Fibroblast of lung (primary cell): ENCODE measurements around the gene MAP6. TPM values are rescaled to one million over a fixed set of nuclear protein-coding genes. Genes with fewer than 3 reads are reported as not detected.

Source experiments
- DNase-seq, 2 donors: peaks; one replicate each; pipeline versions ENCODE4 v3.0.0 to v3.0.0-alpha.2; 2010; ENCODE audit warnings: low read depth in 2 of 2
- H2AFZ ChIP-seq: 2 replicates; pipeline ENCODE4 v1.5.1; 2012; ENCODE audit warnings: low read length, control low read depth, inconsistent platforms
- H3K27ac ChIP-seq: 2 replicates; pipeline ENCODE4 v1.5.1; 2011; ENCODE audit warnings: low read length, control low read depth; ENCODE audit not compliant: insufficient read depth
- H3K27me3 ChIP-seq: 2 replicates; pipeline ENCODE4 v1.5.1; 2011; ENCODE audit warnings: mild to moderate bottlenecking, low read length; ENCODE audit not compliant: control insufficient read depth, insufficient read depth
- H3K36me3 ChIP-seq: 2 replicates; pipeline ENCODE4 v1.5.1; 2011; ENCODE audit warnings: low read length; ENCODE audit not compliant: control insufficient read depth, insufficient read depth
- H3K4me1 ChIP-seq: 2 replicates; pipeline ENCODE4 v1.5.1; 2011; ENCODE audit warnings: low read length; ENCODE audit not compliant: control insufficient read depth, insufficient read depth; ENCODE audit errors: extremely low read depth
- H3K4me2 ChIP-seq: 2 replicates; pipeline ENCODE4 v1.5.1; 2011; ENCODE audit warnings: low read length, control low read depth; ENCODE audit not compliant: insufficient read depth; ENCODE audit errors: extremely low read depth
- H3K4me3 ChIP-seq, 4 experiments: fragments of 200-600 bp in 1 of 4; sonication (generic) in 1 of 4; replicated peaks in 1 of 4; 2 replicates each; pipeline ENCODE4 v1.5.1; 2011 to 2016; ENCODE audit warnings: low read length in 4 of 4, low read depth in 3 of 4, mild to moderate bottlenecking in 3 of 4, control low read depth in 2 of 4, inconsistent platforms in 1 of 4, mixed read lengths in 1 of 4; ENCODE audit not compliant: insufficient read depth in 1 of 4; ENCODE audit errors: control extremely low read depth in 1 of 4
- H3K79me2 ChIP-seq: 2 replicates; pipeline ENCODE4 v1.5.1; 2012; ENCODE audit warnings: mild to moderate bottlenecking, low read length, inconsistent platforms; ENCODE audit not compliant: control insufficient read depth, insufficient read depth
- H3K9ac ChIP-seq: 2 replicates; pipeline ENCODE4 v1.5.1; 2011; ENCODE audit warnings: mild to moderate bottlenecking, low read length, control low read depth; ENCODE audit not compliant: insufficient read depth
- H3K9me3 ChIP-seq: 2 replicates; pipeline ENCODE4 v1.5.1; 2012; ENCODE audit warnings: low read depth, low read length; ENCODE audit not compliant: control insufficient read depth, insufficient read depth
- H4K20me1 ChIP-seq: 2 replicates; pipeline ENCODE4 v1.5.1; 2011; ENCODE audit warnings: low read length; ENCODE audit not compliant: control insufficient read depth, insufficient read depth; ENCODE audit errors: extremely low read depth
- CTCF ChIP-seq, 2 donors: IDR thresholded peaks in 1 of 2; conservative IDR thresholded peaks in 1 of 2; 1 replicate in 1 of 2; 2 replicates in 1 of 2; pipeline ENCODE4 v1.5.1; 2011 to 2012; ENCODE audit warnings: low read length in 2 of 2, control low read depth in 1 of 2, inconsistent platforms in 1 of 2, low read depth in 1 of 2, mild to moderate bottlenecking in 1 of 2
- EZH2 ChIP-seq: IDR thresholded peaks from 2 replicates; pipeline ENCODE4 v1.5.1; 2012; ENCODE audit warnings: low read length, control low read depth, mild to moderate bottlenecking; ENCODE audit errors: missing control alignments
- polyA plus RNA-seq, 2 donors: library from polyadenylated mRNA; depleted of rRNA in 1 of 2; stranded (reverse) in 1 of 2; unstranded in 1 of 2; fragments of >200 nt; gene quantifications; 2 replicates each; pipeline ENCODE4 v1.2.1, GENCODE V29; 2011 to 2012; ENCODE audit warnings: missing spikeins in 1 of 2
- total RNA-seq: library from RNA; depleted of rRNA; stranded (reverse); fragments of >200 nt; gene quantifications from 2 replicates; pipeline ENCODE4 v1.2.1, GENCODE V29; 2014

The MAP6 gene
- total and polyA plus RNA-seq, 2 donors (not counting 1 experiment from before 2014, with no cell fraction given), result 0.17 to 1.0 TPM

- TF ChIP-seq CTCF (conservative IDR thresholded peaks at IDR 0.05 in 1 of 2, IDR thresholded peaks at IDR 0.05 in 1 of 2; ENCODE audit: low read depth in 1 of 2, low read length in 2 of 2) (no peak), EZH2 (no peak)
- Histone ChIP-seq H3K9ac (no peak overlapping the region), H3K4me2 (no peak overlapping the region), H2AFZ (no peak overlapping the region), H3K27ac (no peak overlapping the region), H3K4me1 (peaks cover 10% of the 10 kb centered on the region), H3K79me2 (no peaks in the 10 kb centered on the region), H3K27me3 (peaks cover 9% of the 10 kb centered on the region), H3K9me3 (no peaks in the 10 kb centered on the region), H3K36me3 (no peaks in the 10 kb centered on the region), H4K20me1 (no peaks in the 10 kb centered on the region), H3K4me3 (no peak overlapping the region)
- no peak for DNase-seq
These were observed 67.3 kb downstream of the MAP6 start for GRCh38 chr11:75601494-75601893.

- Histone ChIP-seq H3K79me2 (no peaks in the 10 kb centered on the region), H3K27me3 (peaks cover 11% of the 10 kb centered on the region), H3K27ac (no peak overlapping the region), H3K9me3 (no peaks in the 10 kb centered on the region), H3K4me1 (peaks cover 10% of the 10 kb centered on the region), H3K36me3 (no peaks in the 10 kb centered on the region), H2AFZ (no peak overlapping the region), H3K9ac (no peak overlapping the region), H3K4me3 (no peak overlapping the region), H3K4me2 (no peak overlapping the region), H4K20me1 (no peaks in the 10 kb centered on the region)
- TF ChIP-seq EZH2, result no peak
- no peak for TF ChIP-seq CTCF (conservative IDR thresholded peaks at IDR 0.05 in 1 of 2, IDR thresholded peaks at IDR 0.05 in 1 of 2; ENCODE audit: low read depth in 1 of 2, low read length in 2 of 2)
- DNase-seq, result no peak
These were observed 68.5 kb downstream of the MAP6 start for GRCh38 chr11:75600356-75600755.

GRCh38 chr11:75598900-75599299 is 69.9 kb downstream of the MAP6 start:
- Histone ChIP-seq H3K4me1 (peaks cover 8% of the 10 kb centered on the region), H3K27ac (no peak overlapping the region)

More at GRCh38 chr11:75598900-75599299, 69.9 kb downstream of the MAP6 start:
- Histone ChIP-seq H3K4me2 (no peak overlapping the region), H3K36me3 (no peaks in the 10 kb centered on the region), H3K79me2 (no peaks in the 10 kb centered on the region), H3K9me3 (no peaks in the 10 kb centered on the region), H3K27me3 (peaks cover 11% of the 10 kb centered on the region), H3K9ac (no peak overlapping the region), H4K20me1 (no peaks in the 10 kb centered on the region), H2AFZ (no peak overlapping the region), H3K4me3 (no peak overlapping the region)
- no peak for TF ChIP-seq CTCF (conservative IDR thresholded peaks at IDR 0.05 in 1 of 2, IDR thresholded peaks at IDR 0.05 in 1 of 2; ENCODE audit: low read depth in 1 of 2, low read length in 2 of 2)
- TF ChIP-seq EZH2, result no peak
- no peak for DNase-seq
